ENCODE data around the gene SUMF1. TPM values are rescaled to one million over a fixed set of nuclear protein-coding genes. Genes with fewer than 3 reads are reported as not detected.

SUMF1 gene
- total RNA-seq, 1 donor, result 41.9 TPM

- no peak for DNase-seq (ENCODE audit: low read depth)
- no peak for TF ChIP-seq CTCF (IDR thresholded peaks at IDR 0.05; ENCODE audit: insufficient read depth, low read depth, low read length)
These were observed 71.6 kb downstream of the SUMF1 start for GRCh38 chr3:4395448-4395847.

GRCh38 chr3:4394567-4394966 is 72.5 kb downstream of the SUMF1 start:
- no peak for TF ChIP-seq CTCF (IDR thresholded peaks at IDR 0.05; ENCODE audit: insufficient read depth, low read depth, low read length)
- H3K4me3 ChIP-seq (ENCODE audit: low read depth, low read length), result no peak overlapping the region
- DNase-seq (ENCODE audit: low read depth), result no peak

More at GRCh38 chr3:4395448-4395847, 71.6 kb downstream of the SUMF1 start:
- no peak overlapping the region for H3K4me3 ChIP-seq (ENCODE audit: low read depth, low read length)

GRCh38 chr3:4394048-4394447 is 73.0 kb downstream of the SUMF1 start:
- peak; percentile 32 for DNase-seq (ENCODE audit: low read depth)

GRCh38 chr3:4392992-4393391 is 74.1 kb downstream of the SUMF1 start:
- H3K4me3 ChIP-seq (ENCODE audit: low read depth, low read length), result no peak overlapping the region
- DNase-seq (ENCODE audit: low read depth), result no peak
- no peak for TF ChIP-seq CTCF (IDR thresholded peaks at IDR 0.05; ENCODE audit: insufficient read depth, low read depth, low read length)

More at GRCh38 chr3:4394048-4394447, 73.0 kb downstream of the SUMF1 start:
- TF ChIP-seq CTCF (IDR thresholded peaks at IDR 0.05; ENCODE audit: insufficient read depth, low read depth, low read length), result no peak
- no peak overlapping the region for H3K4me3 ChIP-seq (ENCODE audit: low read depth, low read length)

GRCh38 chr3:4387210-4388204 is 79.6 kb downstream of the SUMF1 start:
- H3K4me3 ChIP-seq (ENCODE audit: low read depth, low read length), result no peak overlapping the region
- no peak for DNase-seq (ENCODE audit: low read depth)
- no peak for TF ChIP-seq CTCF (IDR thresholded peaks at IDR 0.05; ENCODE audit: insufficient read depth, low read depth, low read length)

- DNase-seq (ENCODE audit: low read depth), result no peak
- no peak overlapping the region for H3K4me3 ChIP-seq (ENCODE audit: low read depth, low read length)
- TF ChIP-seq CTCF (IDR thresholded peaks at IDR 0.05; ENCODE audit: insufficient read depth, low read depth, low read length), result no peak
These were observed 81.9 kb downstream of the SUMF1 start for GRCh38 chr3:4385201-4385600.

Measured in fibroblast of villous mesenchyme (primary cell).